Measurements from ENCODE around the gene KIF26B. TPM values are rescaled to one million over a fixed set of nuclear protein-coding genes. Genes with fewer than 3 reads are reported as not detected.
"Not testable (repeated sequence)": the region's sequence is repeated elsewhere in the genome, so short reads cannot be mapped to it uniquely, and the experiment has no call there.

KIF26B gene
- total RNA-seq, 4 donors from 2014 or later = 0.20 to 0.79 (median 0.41) TPM; not detected in 1

- in situ Hi-C loops (cut with MboI; ENCODE audit: low pct_ligation_motif_present in 1 of 4, low pct_unique_long_range_greater_than_20kb in 1 of 4, low sequenced_read_pairs in 3 of 4) (no loop called here), intact Hi-C loops (cut with DNase I; ENCODE audit: low total_unique reads) (no loop called here)
- Histone ChIP-seq H3K27me3 (no peaks in the 10 kb centered on the region), H3K27ac (no peak overlapping the region), H3K4me1 (no peaks in the 10 kb centered on the region), H3K4me3 (no peak overlapping the region), H3K36me3 (no peaks in the 10 kb centered on the region), H3K9me3 (no peaks in the 10 kb centered on the region)
- TF ChIP-seq EP300 (IDR thresholded peaks at IDR 0.05; ENCODE audit: low read depth) (no peak), POLR2A (IDR thresholded peaks at IDR 0.05) (no peak), POLR2AphosphoS5 (IDR thresholded peaks at IDR 0.05) (no peak)
- TF ChIP-seq, protein P1, sequence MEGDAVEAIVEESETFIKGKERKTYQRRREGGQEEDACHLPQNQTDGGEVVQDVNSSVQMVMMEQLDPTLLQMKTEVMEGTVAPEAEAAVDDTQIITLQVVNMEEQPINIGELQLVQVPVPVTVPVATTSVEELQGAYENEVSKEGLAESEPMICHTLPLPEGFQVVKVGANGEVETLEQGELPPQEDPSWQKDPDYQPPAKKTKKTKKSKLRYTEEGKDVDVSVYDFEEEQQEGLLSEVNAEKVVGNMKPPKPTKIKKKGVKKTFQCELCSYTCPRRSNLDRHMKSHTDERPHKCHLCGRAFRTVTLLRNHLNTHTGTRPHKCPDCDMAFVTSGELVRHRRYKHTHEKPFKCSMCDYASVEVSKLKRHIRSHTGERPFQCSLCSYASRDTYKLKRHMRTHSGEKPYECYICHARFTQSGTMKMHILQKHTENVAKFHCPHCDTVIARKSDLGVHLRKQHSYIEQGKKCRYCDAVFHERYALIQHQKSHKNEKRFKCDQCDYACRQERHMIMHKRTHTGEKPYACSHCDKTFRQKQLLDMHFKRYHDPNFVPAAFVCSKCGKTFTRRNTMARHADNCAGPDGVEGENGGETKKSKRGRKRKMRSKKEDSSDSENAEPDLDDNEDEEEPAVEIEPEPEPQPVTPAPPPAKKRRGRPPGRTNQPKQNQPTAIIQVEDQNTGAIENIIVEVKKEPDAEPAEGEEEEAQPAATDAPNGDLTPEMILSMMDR (IDR thresholded peaks at IDR 0.05) = no peak
- DNase-seq = no peak
- 70 to 80% methylated on average over 1 to 7 of the region's 7 CpGs for WGBS, 2 donors (ENCODE audit: low coverage in 1 of 2)
Observed at GRCh38 chr1:245353411-245353810, 198.6 kb downstream of the KIF26B start.

- TF ChIP-seq POLR2A (IDR thresholded peaks at IDR 0.05) = no peak
- Histone ChIP-seq H3K27ac (no peak overlapping the region), H3K9me3 (no peaks in the 10 kb centered on the region), H3K4me3 (no peak overlapping the region), H3K27me3 (no peaks in the 10 kb centered on the region), H3K4me1 (no peaks in the 10 kb centered on the region), H3K36me3 (no peaks in the 10 kb centered on the region)
- WGBS, 2 donors (ENCODE audit: low coverage in 1 of 2) = 87 to 88% methylated on average over 11 to 19 of the region's 19 CpGs
- no peak for DNase-seq
- intact Hi-C loops (cut with DNase I; ENCODE audit: low total_unique reads) (no loop called here), in situ Hi-C loops (cut with MboI; ENCODE audit: low pct_ligation_motif_present in 1 of 4, low pct_unique_long_range_greater_than_20kb in 1 of 4, low sequenced_read_pairs in 3 of 4) (no loop called here)
Observed at GRCh38 chr1:245353915-245354775, 199.4 kb downstream of the KIF26B start.

DNA sequence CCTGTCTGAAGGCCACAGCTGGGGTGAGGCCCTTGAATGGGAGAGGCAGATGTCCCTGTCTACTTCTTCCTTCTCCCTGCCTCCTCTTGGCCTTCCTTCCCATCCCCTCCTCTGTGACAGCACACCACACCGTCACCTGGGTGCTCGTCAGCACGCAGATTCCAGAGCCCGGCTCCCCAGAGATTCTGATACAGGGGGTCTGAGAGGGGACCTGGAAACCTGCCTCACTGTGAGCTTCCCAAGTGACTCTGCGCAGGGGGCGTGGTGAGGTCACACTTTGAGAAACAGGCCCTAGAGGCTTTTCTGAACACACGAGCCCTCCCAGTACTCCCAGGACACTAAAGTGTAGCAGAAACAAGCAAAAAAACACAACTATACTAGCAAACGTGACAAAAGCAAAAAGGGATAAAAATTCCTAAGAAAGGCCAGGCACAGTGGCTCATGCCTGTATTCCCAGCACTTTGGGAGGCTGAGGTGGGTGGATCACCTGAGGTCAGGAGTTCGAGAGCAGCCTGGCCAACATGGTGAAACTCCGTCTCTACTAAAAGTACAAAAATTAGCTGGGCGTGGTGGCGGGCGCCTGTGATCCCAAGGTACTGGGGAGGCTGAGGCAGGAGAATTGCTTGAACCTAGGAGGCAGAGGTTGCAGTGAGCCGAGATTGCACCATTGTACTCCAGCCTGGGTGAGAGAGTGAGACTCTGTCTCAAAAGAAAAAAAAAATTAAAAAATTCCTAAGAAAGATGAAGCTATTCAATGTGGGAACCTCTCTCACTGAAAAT lies 201.3 kb downstream of the KIF26B start:
- H3K9me3 ChIP-seq; DNase-seq; H3K36me3 ChIP-seq; intact Hi-C loops (cut with DNase I; ENCODE audit: low total_unique reads); H3K27ac ChIP-seq; H3K27me3 ChIP-seq; H3K4me1 ChIP-seq; H3K4me3 ChIP-seq; in situ Hi-C loops (cut with MboI; ENCODE audit: low pct_ligation_motif_present in 1 of 4, low pct_unique_long_range_greater_than_20kb in 1 of 4, low sequenced_read_pairs in 3 of 4): not testable (repeated sequence)
- WGBS, 2 donors (ENCODE audit: low coverage in 1 of 2) = 87 to 91% methylated on average over 6 to 14 of the region's 14 CpGs

GRCh38 chr1:245356891-245357585 lies 202.3 kb downstream of the KIF26B start:
- intact Hi-C loops (cut with DNase I; ENCODE audit: low total_unique reads) (no loop called here), in situ Hi-C loops (cut with MboI; ENCODE audit: low pct_ligation_motif_present in 1 of 4, low pct_unique_long_range_greater_than_20kb in 1 of 4, low sequenced_read_pairs in 3 of 4) (no loop called here)
- WGBS, 2 donors (ENCODE audit: low coverage in 1 of 2) = 87 to 88% methylated on average over 9 to 10 of the region's 10 CpGs
- TF ChIP-seq, protein P1 (IDR thresholded peaks at IDR 0.05) = no peak
- no peak for TF ChIP-seq EP300 (IDR thresholded peaks at IDR 0.05; ENCODE audit: low read depth)
- no peak for TF ChIP-seq POLR2A (IDR thresholded peaks at IDR 0.05)
- TF ChIP-seq POLR2AphosphoS5 (IDR thresholded peaks at IDR 0.05) = no peak
- H3K4me1 ChIP-seq = no peaks in the 10 kb centered on the region
- DNase-seq = no peak
- H3K4me3 ChIP-seq = no peak overlapping the region
- no peaks in the 10 kb centered on the region for H3K9me3 ChIP-seq
- H3K27ac ChIP-seq = no peak overlapping the region
- H3K27me3 ChIP-seq = no peaks in the 10 kb centered on the region
- H3K36me3 ChIP-seq = no peaks in the 10 kb centered on the region

DNA sequence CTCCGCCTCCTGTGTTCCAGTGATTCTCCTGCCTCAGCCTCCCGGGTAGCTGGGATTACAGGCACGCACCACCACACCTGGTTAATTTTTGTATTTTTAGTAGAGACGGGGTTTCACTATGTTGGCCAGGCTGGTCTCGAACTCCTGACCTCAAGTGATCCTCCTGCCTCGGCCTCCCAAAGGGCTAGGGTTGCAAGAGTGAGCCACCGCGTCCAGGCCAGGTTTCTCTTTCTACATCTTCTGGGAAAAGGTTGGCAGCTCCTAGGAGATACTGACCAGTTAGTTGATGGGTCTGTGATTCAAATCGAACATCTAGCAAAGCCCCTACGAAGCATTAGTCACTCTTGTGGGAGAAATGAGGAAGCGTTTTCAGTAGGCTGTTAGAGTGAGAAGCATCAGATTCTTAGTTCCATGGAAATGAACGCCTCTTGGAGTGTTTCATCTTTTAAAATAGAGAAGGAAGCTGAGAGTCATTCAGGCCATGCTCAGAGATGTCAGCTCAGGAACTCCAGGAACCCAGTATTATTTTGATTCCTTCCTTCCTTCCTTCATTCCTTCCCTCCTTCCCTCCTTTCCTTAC lies 204.4 kb downstream of the KIF26B start:
- DNase-seq; in situ Hi-C loops (cut with MboI; ENCODE audit: low pct_ligation_motif_present in 1 of 4, low pct_unique_long_range_greater_than_20kb in 1 of 4, low sequenced_read_pairs in 3 of 4): not testable (repeated sequence)
- 89 to 95% methylated on average over 5 to 12 of the region's 12 CpGs for WGBS, 2 donors (ENCODE audit: low coverage in 1 of 2)

More for the DNA sequence above, 204.4 kb downstream of the KIF26B start:
- intact Hi-C loops (cut with DNase I; ENCODE audit: low total_unique reads); H3K36me3 ChIP-seq; H3K4me3 ChIP-seq; H3K4me1 ChIP-seq; H3K27ac ChIP-seq; H3K27me3 ChIP-seq; H3K9me3 ChIP-seq: not testable (repeated sequence)

Measured in transverse colon (tissue), 4 donors.